ENCODE data around the gene SMYD3. TPM values are rescaled to one million over a fixed set of nuclear protein-coding genes. Genes with fewer than 3 reads are reported as not detected.

The SMYD3 gene
- total and polyA plus RNA-seq, 2 donors (not counting 3 experiments of a cell fraction or from before 2014, with no cell fraction given) = 16.0 to 32.1 TPM

GRCh38 chr1:245754463-245754961, 752.6 kb downstream of the SMYD3 start:
- H3K27me3 ChIP-seq (ENCODE audit: control insufficient read depth in 2 of 2, insufficient read depth in 2 of 2, low read length in 2 of 2) = no peaks in the 10 kb centered on the region
- H3K27ac ChIP-seq (ENCODE audit: insufficient read depth, low read depth, low read length) = no peak overlapping the region
- ChIA-PET POLR2A (no interaction called here), CTCF (interaction anchor here (1.2 to 2.4 kb wide), 2 partner anchors 9 to 16 kb away, joined by 3 to 6 read pairs; no protein-coding TSS in a partner anchor)
- no peak overlapping the region for H2AFZ ChIP-seq (ENCODE audit: low read depth, low read length)
- H3K4me3 ChIP-seq (replicated peaks in 1 of 3; ENCODE audit: insufficient read depth in 1 of 3, low read depth in 1 of 3, low read length in 3 of 3) = no peak overlapping the region
- H3K4me1 ChIP-seq (ENCODE audit: control insufficient read depth, extremely low read depth, insufficient read depth, low read length) = no peaks in the 10 kb centered on the region
- H3K9ac ChIP-seq (replicated peaks; ENCODE audit: extremely low read depth, insufficient read depth, low read length) = no peak overlapping the region
- H3K9me3 ChIP-seq (replicated peaks; ENCODE audit: control insufficient read depth, insufficient read depth, low read length) = no peaks in the 10 kb centered on the region
- H3K36me3 ChIP-seq (ENCODE audit: control insufficient read depth in 2 of 2, extremely low read depth in 1 of 2, insufficient read depth in 2 of 2, low read length in 2 of 2) = no peaks in the 10 kb centered on the region
- BruUV-seq (replicated peaks) = no TSS peak
- H3K79me2 ChIP-seq (ENCODE audit: control insufficient read depth, insufficient read depth, low read length) = no peaks in the 10 kb centered on the region
- no peak overlapping the region for H3K4me2 ChIP-seq (ENCODE audit: insufficient read depth, low read length)
- DNase-seq (ENCODE audit: low read depth, low spot score) (no peak), FAIRE-seq (no peak)
- dilution Hi-C loops (cut with MboI; ENCODE audit: extremely low pct_ligation_motif_present, low sequenced_read_pairs) = no loop called here
- intact Hi-C loops (cut with micrococcal nuclease) = no loop called here
- H3K9me1 ChIP-seq (replicated peaks; ENCODE audit: control insufficient read depth, extremely low read depth, insufficient read depth, low read length) = no peaks in the 10 kb centered on the region
- TF ChIP-seq MYC (IDR thresholded peaks at IDR 0.05; ENCODE audit: low read depth, low read length) = no peak
- TF ChIP-seq MAX (IDR thresholded peaks at IDR 0.05; ENCODE audit: insufficient read depth, insufficient read length) = no peak
- no peak for TF ChIP-seq POLR2AphosphoS5 (IDR thresholded peaks at IDR 0.05; ENCODE audit: insufficient read depth, low read depth, low read length)
- no peak for TF ChIP-seq CTCF (IDR thresholded peaks at IDR 0.05; ENCODE audit: extremely low read depth in 1 of 2, insufficient read depth in 1 of 2, low read depth in 1 of 2, low read length in 2 of 2)
- no peak for TF ChIP-seq POLR2A (IDR thresholded peaks at IDR 0.05; ENCODE audit: low read depth, low read length)
- TF ChIP-seq JUN (IDR thresholded peaks at IDR 0.05; ENCODE audit: borderline replicate concordance, insufficient read depth, insufficient read length, low read depth) = no peak
- TF ChIP-seq GATA2 (IDR thresholded peaks at IDR 0.05; ENCODE audit: insufficient read depth, insufficient read length, low read depth, low read length) = no peak
- no peak for TF ChIP-seq EZH2 (IDR thresholded peaks at IDR 0.05; ENCODE audit: borderline replicate concordance, low read depth, low read length, severe bottlenecking)
- TF ChIP-seq FOS (IDR thresholded peaks at IDR 0.05; ENCODE audit: borderline replicate concordance, insufficient read depth, low read length) = no peak
- H4K20me1 ChIP-seq (replicated peaks; ENCODE audit: control insufficient read depth, extremely low read depth, insufficient read depth, low read length) = no peaks in the 10 kb centered on the region
